GM12875 (cell line): ENCODE measurements around the gene ATF2.

ENCODE experiments used
- H3K4me3 ChIP-seq: one replicate; pipeline ENCODE4 v1.5.1; 2011; ENCODE audit warnings: low read depth, low read length, control low read depth
- TF ChIP-seq, protein P1 (sequence below): IDR thresholded peaks from 2 replicates; pipeline ENCODE4 v1.5.1; 2011; ENCODE audit warnings: low read depth, mild to moderate bottlenecking, control low read depth, inconsistent platforms, low read length, moderate library complexity, borderline replicate concordance; ENCODE audit not compliant: insufficient read depth

The ATF2 gene

DNA sequence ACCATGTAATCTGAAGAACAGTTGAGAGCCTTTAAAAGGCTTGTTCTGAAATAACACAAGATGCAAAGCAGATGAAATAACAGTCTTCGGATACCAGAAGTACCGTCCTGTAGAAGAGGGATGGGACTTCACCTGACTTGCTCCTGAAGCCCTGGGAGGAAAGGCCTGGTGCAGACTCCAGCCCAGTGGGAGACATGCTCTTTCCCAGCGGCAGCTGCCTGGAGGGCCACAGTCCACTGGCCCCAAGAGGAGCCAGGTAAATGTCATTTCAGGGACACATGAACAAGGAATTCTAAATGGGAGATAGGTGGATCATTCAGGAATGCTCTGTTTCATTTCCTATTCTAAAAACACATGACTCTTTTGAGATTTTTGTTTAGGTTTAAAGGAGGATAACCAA lies 140.2 kb downstream of the ATF2 start:
- no peak overlapping the region for H3K4me3 ChIP-seq
- TF ChIP-seq, protein P1, sequence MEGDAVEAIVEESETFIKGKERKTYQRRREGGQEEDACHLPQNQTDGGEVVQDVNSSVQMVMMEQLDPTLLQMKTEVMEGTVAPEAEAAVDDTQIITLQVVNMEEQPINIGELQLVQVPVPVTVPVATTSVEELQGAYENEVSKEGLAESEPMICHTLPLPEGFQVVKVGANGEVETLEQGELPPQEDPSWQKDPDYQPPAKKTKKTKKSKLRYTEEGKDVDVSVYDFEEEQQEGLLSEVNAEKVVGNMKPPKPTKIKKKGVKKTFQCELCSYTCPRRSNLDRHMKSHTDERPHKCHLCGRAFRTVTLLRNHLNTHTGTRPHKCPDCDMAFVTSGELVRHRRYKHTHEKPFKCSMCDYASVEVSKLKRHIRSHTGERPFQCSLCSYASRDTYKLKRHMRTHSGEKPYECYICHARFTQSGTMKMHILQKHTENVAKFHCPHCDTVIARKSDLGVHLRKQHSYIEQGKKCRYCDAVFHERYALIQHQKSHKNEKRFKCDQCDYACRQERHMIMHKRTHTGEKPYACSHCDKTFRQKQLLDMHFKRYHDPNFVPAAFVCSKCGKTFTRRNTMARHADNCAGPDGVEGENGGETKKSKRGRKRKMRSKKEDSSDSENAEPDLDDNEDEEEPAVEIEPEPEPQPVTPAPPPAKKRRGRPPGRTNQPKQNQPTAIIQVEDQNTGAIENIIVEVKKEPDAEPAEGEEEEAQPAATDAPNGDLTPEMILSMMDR, result no peak

DNA sequence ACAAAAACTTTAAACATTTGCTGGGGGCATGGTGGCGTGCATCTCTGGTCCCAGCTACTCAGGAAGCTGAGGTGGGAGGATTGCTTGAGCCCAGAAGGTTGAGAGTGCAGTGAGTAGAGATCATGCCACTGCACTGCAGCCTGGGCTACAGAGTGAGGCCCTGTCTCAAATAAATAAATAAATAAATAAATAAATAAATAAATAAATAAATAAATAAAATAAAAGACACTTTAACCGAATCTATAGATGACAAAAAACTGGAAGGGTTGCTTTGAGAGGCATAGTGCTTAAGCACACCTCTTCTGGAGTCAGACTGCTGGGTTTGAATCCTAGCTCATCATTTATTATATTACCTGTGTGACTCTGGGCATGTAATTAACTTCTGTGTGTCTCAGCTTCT lies 141.6 kb downstream of the ATF2 start:
- H3K4me3 ChIP-seq, result no peak overlapping the region
- TF ChIP-seq, protein P1, result no peak

DNA sequence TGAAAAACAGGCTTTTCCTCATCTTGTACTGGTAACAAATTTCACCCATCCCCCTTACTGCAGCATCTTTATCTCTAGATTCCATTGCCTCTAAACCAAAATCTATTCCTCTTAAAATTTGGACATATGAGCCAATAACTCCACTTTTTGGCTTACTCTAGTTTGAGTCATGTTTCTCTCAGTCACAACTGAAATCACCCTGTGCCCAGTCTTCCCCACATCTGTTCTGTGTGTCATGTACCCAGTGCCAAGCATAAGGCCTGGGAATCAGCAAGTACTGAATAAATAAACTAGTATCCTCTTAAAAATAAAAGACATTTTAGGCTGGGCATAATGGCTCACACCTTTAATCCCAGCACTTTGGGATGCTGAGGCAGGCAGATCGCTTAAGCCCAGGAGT lies 142.1 kb downstream of the ATF2 start:
- H3K4me3 ChIP-seq, result no peak overlapping the region
- TF ChIP-seq, protein P1, result no peak

DNA sequence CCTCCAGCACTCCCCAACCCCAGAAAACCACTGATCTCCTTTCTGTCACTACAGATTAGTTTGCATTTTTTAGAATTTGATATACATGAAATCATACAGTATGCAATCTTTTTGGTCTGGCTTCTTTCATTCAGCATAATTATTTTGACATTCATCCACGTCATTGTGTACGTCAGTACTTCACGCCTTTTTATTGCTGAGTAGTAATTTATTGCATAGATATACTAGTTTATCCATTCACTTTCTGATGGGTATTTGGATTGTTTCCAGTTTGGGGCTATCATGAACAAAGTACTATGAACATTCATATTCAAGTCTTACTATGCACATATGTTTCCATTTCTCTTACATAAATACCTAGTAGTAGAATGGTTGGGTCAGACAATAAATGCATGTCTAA lies 142.8 kb downstream of the ATF2 start:
- TF ChIP-seq, protein P1, result no peak
- no peak overlapping the region for H3K4me3 ChIP-seq

DNA sequence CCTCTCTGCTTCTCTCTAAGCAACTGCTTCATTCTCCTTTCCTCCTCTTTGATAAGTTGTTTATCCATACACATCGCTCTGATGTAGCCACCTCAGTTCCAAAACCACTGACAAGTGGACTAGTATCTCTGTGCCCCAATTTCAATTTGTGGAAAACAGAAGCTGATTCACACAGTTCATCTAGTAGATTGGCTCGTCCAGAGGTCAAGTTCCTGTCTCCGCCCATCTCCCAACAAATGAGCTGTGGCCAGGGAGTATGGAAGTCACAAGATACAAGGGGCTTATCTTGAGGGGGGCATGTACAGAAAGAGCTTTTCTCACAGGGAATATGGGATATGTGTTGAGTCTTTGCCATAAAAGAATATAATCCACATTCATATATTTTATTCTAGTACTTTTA lies 145.1 kb downstream of the ATF2 start:
- TF ChIP-seq, protein P1, result no peak
- no peak overlapping the region for H3K4me3 ChIP-seq
